Measurements from ENCODE around the gene NXF1. TPM values are rescaled to one million over a fixed set of nuclear protein-coding genes. Genes with fewer than 3 reads are reported as not detected.

The NXF1 gene
- polyA plus RNA-seq, 1 donor (not counting 4 experiments of a cell fraction or from before 2014, with no cell fraction given), result 25.3 TPM

DNA sequence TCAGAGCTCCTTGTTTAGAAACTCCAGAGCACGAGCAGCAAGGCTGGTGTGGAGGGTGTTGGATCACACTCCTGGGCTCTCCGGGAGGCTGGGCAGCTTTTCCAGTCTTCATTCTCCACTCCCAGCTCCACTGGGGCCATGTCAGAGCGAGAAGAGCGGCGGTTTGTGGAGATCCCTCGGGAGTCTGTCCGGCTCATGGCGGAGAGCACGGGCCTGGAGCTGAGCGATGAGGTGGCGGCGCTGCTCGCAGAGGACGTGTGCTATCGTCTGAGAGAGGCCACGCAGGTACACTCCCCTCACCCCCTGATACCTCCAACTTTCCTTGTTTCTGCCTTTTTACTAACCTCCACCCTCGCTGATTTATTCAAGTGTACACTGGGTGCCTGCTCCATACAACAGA, 29.6 kb downstream of the NXF1 start:
- H3K9me1 ChIP-seq (ENCODE audit: control insufficient read depth, extremely low read depth, insufficient read depth, low read length), result no peaks in the 10 kb centered on the region
- DNase-seq (ENCODE audit: low read depth, low spot score) (no peak), FAIRE-seq (no peak)
- H3K79me2 ChIP-seq (ENCODE audit: control insufficient read depth, insufficient read depth, low read length), result peaks cover 15% of the 10 kb centered on the region
- TF ChIP-seq EZH2 (IDR thresholded peaks at IDR 0.05; ENCODE audit: low read length), result no peak
- H3K9me3 ChIP-seq (ENCODE audit: control insufficient read depth, low read depth, low read length), result no peaks in the 10 kb centered on the region
- dilution Hi-C loops (cut with MboI; ENCODE audit: extremely low pct_ligation_motif_present, low sequenced_read_pairs), result no loop called here
- peaks cover 8 to 10% of the 10 kb centered on the region in 2 experiments for H3K36me3 ChIP-seq (ENCODE audit: control insufficient read depth in 2 of 2, extremely low read depth in 1 of 2, insufficient read depth in 2 of 2, low read length in 2 of 2)
- no peak overlapping the region for H2AFZ ChIP-seq (ENCODE audit: control insufficient read depth, low read length)
- H3K27me3 ChIP-seq (ENCODE audit: control insufficient read depth, extremely low read depth, insufficient read depth, low read length), result no peaks in the 10 kb centered on the region
- H3K27ac ChIP-seq (ENCODE audit: control insufficient read depth, insufficient read depth, low read length), result no peak overlapping the region
- H3K4me2 ChIP-seq (ENCODE audit: control insufficient read depth, extremely low read depth, insufficient read depth, low read depth, low read length), result no peak overlapping the region
- H3K4me1 ChIP-seq (ENCODE audit: control insufficient read depth, extremely low read depth, insufficient read depth, low read length), result peaks cover 12% of the 10 kb centered on the region
- H3K4me3 ChIP-seq (ENCODE audit: control insufficient read depth in 2 of 3, extremely low read depth in 1 of 3, insufficient read depth in 2 of 3, low read depth in 1 of 3, low read length in 3 of 3), result no peak overlapping the region
- no peak overlapping the region for H3K9ac ChIP-seq (ENCODE audit: control insufficient read depth, extremely low read depth, insufficient read depth, low read length)
- H4K20me1 ChIP-seq (ENCODE audit: control insufficient read depth, extremely low read depth, insufficient read depth, low read length), result no peaks in the 10 kb centered on the region

- no peak overlapping the region for H3K4me3 ChIP-seq (ENCODE audit: control insufficient read depth in 2 of 3, extremely low read depth in 1 of 3, insufficient read depth in 2 of 3, low read depth in 1 of 3, low read length in 3 of 3)
- peaks cover 8 to 10% of the 10 kb centered on the region in 2 experiments for H3K36me3 ChIP-seq (ENCODE audit: control insufficient read depth in 2 of 2, extremely low read depth in 1 of 2, insufficient read depth in 2 of 2, low read length in 2 of 2)
- no peaks in the 10 kb centered on the region for H3K9me1 ChIP-seq (ENCODE audit: control insufficient read depth, extremely low read depth, insufficient read depth, low read length)
- no peaks in the 10 kb centered on the region for H4K20me1 ChIP-seq (ENCODE audit: control insufficient read depth, extremely low read depth, insufficient read depth, low read length)
- H3K9me3 ChIP-seq (ENCODE audit: control insufficient read depth, low read depth, low read length), result no peaks in the 10 kb centered on the region
- FAIRE-seq (no peak), DNase-seq (ENCODE audit: low read depth, low spot score) (no peak)
- no peak overlapping the region for H3K9ac ChIP-seq (ENCODE audit: control insufficient read depth, extremely low read depth, insufficient read depth, low read length)
- H3K27ac ChIP-seq (ENCODE audit: control insufficient read depth, insufficient read depth, low read length), result no peak overlapping the region
- no peaks in the 10 kb centered on the region for H3K27me3 ChIP-seq (ENCODE audit: control insufficient read depth, extremely low read depth, insufficient read depth, low read length)
- TF ChIP-seq, protein P1, sequence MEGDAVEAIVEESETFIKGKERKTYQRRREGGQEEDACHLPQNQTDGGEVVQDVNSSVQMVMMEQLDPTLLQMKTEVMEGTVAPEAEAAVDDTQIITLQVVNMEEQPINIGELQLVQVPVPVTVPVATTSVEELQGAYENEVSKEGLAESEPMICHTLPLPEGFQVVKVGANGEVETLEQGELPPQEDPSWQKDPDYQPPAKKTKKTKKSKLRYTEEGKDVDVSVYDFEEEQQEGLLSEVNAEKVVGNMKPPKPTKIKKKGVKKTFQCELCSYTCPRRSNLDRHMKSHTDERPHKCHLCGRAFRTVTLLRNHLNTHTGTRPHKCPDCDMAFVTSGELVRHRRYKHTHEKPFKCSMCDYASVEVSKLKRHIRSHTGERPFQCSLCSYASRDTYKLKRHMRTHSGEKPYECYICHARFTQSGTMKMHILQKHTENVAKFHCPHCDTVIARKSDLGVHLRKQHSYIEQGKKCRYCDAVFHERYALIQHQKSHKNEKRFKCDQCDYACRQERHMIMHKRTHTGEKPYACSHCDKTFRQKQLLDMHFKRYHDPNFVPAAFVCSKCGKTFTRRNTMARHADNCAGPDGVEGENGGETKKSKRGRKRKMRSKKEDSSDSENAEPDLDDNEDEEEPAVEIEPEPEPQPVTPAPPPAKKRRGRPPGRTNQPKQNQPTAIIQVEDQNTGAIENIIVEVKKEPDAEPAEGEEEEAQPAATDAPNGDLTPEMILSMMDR (optimal IDR thresholded peaks at IDR 0.05 in 1 of 3, IDR thresholded peaks at IDR 0.05 in 1 of 3, conservative IDR thresholded peaks at IDR 0.05 in 1 of 3; ENCODE audit: extremely low read depth in 1 of 3, insufficient read depth in 2 of 3, low read length in 3 of 3), result no peak
- no peak for TF ChIP-seq EZH2 (IDR thresholded peaks at IDR 0.05; ENCODE audit: low read length)
- peaks cover 15% of the 10 kb centered on the region for H3K79me2 ChIP-seq (ENCODE audit: control insufficient read depth, insufficient read depth, low read length)
- H3K4me1 ChIP-seq (ENCODE audit: control insufficient read depth, extremely low read depth, insufficient read depth, low read length), result peaks cover 18% of the 10 kb centered on the region
- no peak overlapping the region for H3K4me2 ChIP-seq (ENCODE audit: control insufficient read depth, extremely low read depth, insufficient read depth, low read depth, low read length)
- no peak overlapping the region for H2AFZ ChIP-seq (ENCODE audit: control insufficient read depth, low read length)
- dilution Hi-C loops (cut with MboI; ENCODE audit: extremely low pct_ligation_motif_present, low sequenced_read_pairs), result no loop called here
Observed at GRCh38 chr11:62774407-62774806, 30.8 kb downstream of the NXF1 start.
